H9 (cell line): Measurements from ENCODE around the gene OXA1L. TPM values are rescaled to one million over a fixed set of nuclear protein-coding genes. Genes with fewer than 3 reads are reported as not detected.

Source experiments
- DNase-seq: peaks from one replicate; pipeline ENCODE4 v3.0.0-alpha.2; 2017
- H2AFZ ChIP-seq: one replicate; pipeline ENCODE4 v1.6.1; 2013; ENCODE audit warnings: mild to moderate bottlenecking, low read length, control low read depth, moderate library complexity
- H2AK5ac ChIP-seq: 2 replicates; pipeline ENCODE4 v1.6.1; 2013; ENCODE audit warnings: low read length, control low read depth, mixed read lengths; ENCODE audit not compliant: insufficient read length
- H2BK120ac ChIP-seq: one replicate; pipeline ENCODE4 v1.6.1; 2013; ENCODE audit warnings: low read depth, mild to moderate bottlenecking, low read length, control low read depth, inconsistent platforms; ENCODE audit not compliant: poor library complexity, severe bottlenecking
- H2BK12ac ChIP-seq: 2 replicates; pipeline ENCODE4 v1.6.1; 2013; ENCODE audit warnings: low read length, control low read depth, mixed read lengths, low read depth; ENCODE audit not compliant: insufficient read length
- H2BK15ac ChIP-seq: 2 replicates; pipeline ENCODE4 v1.6.1; 2013; ENCODE audit warnings: low read depth, low read length, control low read depth
- H2BK20ac ChIP-seq: one replicate; pipeline ENCODE4 v1.6.1; 2013; ENCODE audit warnings: low read depth, mild to moderate bottlenecking, low read length, control low read depth, inconsistent platforms; ENCODE audit not compliant: poor library complexity, severe bottlenecking
- H2BK5ac ChIP-seq: 2 replicates; pipeline ENCODE4 v1.6.1; 2013; ENCODE audit warnings: low read length, control low read depth, mixed read lengths; ENCODE audit not compliant: insufficient read length
- H3K14ac ChIP-seq: 2 replicates; pipeline ENCODE4 v1.6.1; 2013; ENCODE audit warnings: low read length, control low read depth; ENCODE audit not compliant: insufficient read depth
- H3K18ac ChIP-seq: 2 replicates; pipeline ENCODE4 v1.6.1; 2013; ENCODE audit warnings: low read depth, mild to moderate bottlenecking, mixed read lengths, low read length, control low read depth; ENCODE audit not compliant: insufficient read length
- H3K23ac ChIP-seq: 2 replicates; pipeline ENCODE4 v1.6.1; 2013; ENCODE audit warnings: low read length, control low read depth, mixed read lengths, low read depth; ENCODE audit not compliant: insufficient read length
- H3K23me2 ChIP-seq: 2 replicates; pipeline ENCODE4 v1.6.1; 2013; ENCODE audit warnings: low read depth, mild to moderate bottlenecking, mixed read lengths, low read length, control low read depth; ENCODE audit not compliant: insufficient read length, poor library complexity, severe bottlenecking
- H3K27ac ChIP-seq: 2 replicates; pipeline ENCODE4 v1.5.1; 2013; ENCODE audit warnings: low read length, control low read depth, mixed read lengths, low read depth; ENCODE audit not compliant: insufficient read length
- H3K27me3 ChIP-seq: 2 replicates; pipeline ENCODE4 v1.6.1; 2013; ENCODE audit warnings: low read length, control low read depth, inconsistent platforms; ENCODE audit not compliant: insufficient read depth
- H3K4ac ChIP-seq: 2 replicates; pipeline ENCODE4 v1.6.1; 2013; ENCODE audit warnings: low read depth, mild to moderate bottlenecking, control low read depth, inconsistent platforms, low read length, moderate library complexity
- H3K4me1 ChIP-seq: 2 replicates; pipeline ENCODE4 v1.6.1; 2013; ENCODE audit warnings: low read length, control low read depth, inconsistent platforms; ENCODE audit not compliant: insufficient read depth
- H3K4me2 ChIP-seq: 2 replicates; pipeline ENCODE4 v1.6.1; 2013; ENCODE audit warnings: low read length, control low read depth, mixed read lengths; ENCODE audit not compliant: insufficient read length, insufficient read depth
- H3K56ac ChIP-seq: 2 replicates; pipeline ENCODE4 v1.6.1; 2013; ENCODE audit warnings: low read depth, mild to moderate bottlenecking, mixed read lengths, low read length, control low read depth; ENCODE audit not compliant: insufficient read length
- H3K79me1 ChIP-seq: 2 replicates; pipeline ENCODE4 v1.6.1; 2013; ENCODE audit warnings: low read depth, mild to moderate bottlenecking, moderate library complexity, low read length, control low read depth, inconsistent platforms; ENCODE audit not compliant: insufficient read depth, poor library complexity, severe bottlenecking
- H3K79me2 ChIP-seq: 2 replicates; pipeline ENCODE4 v1.6.1; 2013; ENCODE audit warnings: low read length, control low read depth, inconsistent platforms; ENCODE audit not compliant: insufficient read depth
- H3K9ac ChIP-seq: 2 replicates; pipeline ENCODE4 v1.6.1; 2013; ENCODE audit warnings: low read length, control low read depth, mixed read lengths; ENCODE audit not compliant: insufficient read length; ENCODE audit errors: extremely low read depth
- H3K9me3 ChIP-seq: one replicate; pipeline ENCODE4 v1.6.1; 2013; ENCODE audit warnings: low read depth, low read length, inconsistent platforms; ENCODE audit not compliant: control insufficient read depth
- H3T11ph ChIP-seq: one replicate; pipeline ENCODE4 v1.6.1; 2013; ENCODE audit warnings: mild to moderate bottlenecking, low read length, control low read depth, inconsistent platforms
- H4K20me1 ChIP-seq: one replicate; pipeline ENCODE4 v1.6.1; 2013; ENCODE audit not compliant: control insufficient read depth, insufficient read length, insufficient read depth
- H4K5ac ChIP-seq: 2 replicates; pipeline ENCODE4 v1.6.1; 2013; ENCODE audit warnings: low read depth, mild to moderate bottlenecking, mixed read lengths, low read length, control low read depth; ENCODE audit not compliant: insufficient read length
- H4K8ac ChIP-seq: replicated peaks from 2 replicates; pipeline ENCODE4 v1.6.1; 2013; ENCODE audit warnings: low read length, control low read depth, mixed read lengths, low read depth; ENCODE audit not compliant: insufficient read length
- H4K91ac ChIP-seq: 2 replicates; pipeline ENCODE4 v1.6.1; 2013; ENCODE audit warnings: low read depth, mild to moderate bottlenecking, moderate library complexity, mixed read lengths, low read length, control low read depth; ENCODE audit not compliant: insufficient read length
- H3K27ac Mint-ChIP-seq, 3 experiments: 2 replicates in 2 of 3; 3 replicates in 1 of 3; pipeline ENCODE4 v1.8.0; 2020 to 2021; ENCODE audit warnings: mixed read lengths in 3 of 3, mild to moderate bottlenecking in 1 of 3, moderate library complexity in 1 of 3
- H3K27me3 Mint-ChIP-seq: 2 replicates; pipeline ENCODE4 v1.8.0; 2021; ENCODE audit warnings: low read depth, mild to moderate bottlenecking, moderate library complexity, mixed read lengths
- H3K36me3 Mint-ChIP-seq, 3 experiments: 2 replicates in 2 of 3; 3 replicates in 1 of 3; pipeline ENCODE4 v1.8.0; 2020 to 2021; ENCODE audit warnings: low read depth in 3 of 3, mixed read lengths in 3 of 3; ENCODE audit not compliant: insufficient read depth in 1 of 3
- H3K4me1 Mint-ChIP-seq, 2 experiments: 2 replicates each; pipeline ENCODE4 v1.8.0; 2020; ENCODE audit warnings: mixed read lengths in 2 of 2
- H3K4me3 Mint-ChIP-seq, 2 experiments: 2 replicates in 1 of 2; 3 replicates in 1 of 2; pipeline ENCODE4 v1.8.0; 2020 to 2021; ENCODE audit warnings: mild to moderate bottlenecking in 2 of 2, mixed read lengths in 2 of 2, moderate library complexity in 1 of 2
- H3K9me3 Mint-ChIP-seq, 2 experiments: 2 replicates in 1 of 2; 3 replicates in 1 of 2; pipeline ENCODE4 v1.8.0; 2020; ENCODE audit warnings: mild to moderate bottlenecking in 2 of 2, mixed read lengths in 2 of 2, moderate library complexity in 1 of 2
- WGBS: extraction: QIAGEN DNeasy Blood & Tissue Kit; methylation state at CpG from one replicate; pipeline ENCODE4 v1.1.7; 2013; ENCODE audit warnings: missing lambda C conversion rate, low lambda C conversion rate, mixed read lengths; ENCODE audit not compliant: insufficient read length; ENCODE audit errors: extremely low coverage; 5-methylcytosine and 5-hydroxymethylcytosine counted together
- total RNA-seq: library from RNA; stranded (reverse); gene quantifications from 2 replicates; pipeline ENCODE4 v1.2.1, GENCODE V29; 2021
- TF ChIP-seq, protein P1 (sequence below): fragments of 200-600 bp; sonication (generic); conservative IDR thresholded peaks from 3 replicates; pipeline ENCODE4 v1.8.0; 2021; ENCODE audit warnings: antibody characterized with exemption, mild to moderate bottlenecking

The OXA1L gene
- total RNA-seq, 1 experiment from 2014 or later: 128 TPM

DNA sequence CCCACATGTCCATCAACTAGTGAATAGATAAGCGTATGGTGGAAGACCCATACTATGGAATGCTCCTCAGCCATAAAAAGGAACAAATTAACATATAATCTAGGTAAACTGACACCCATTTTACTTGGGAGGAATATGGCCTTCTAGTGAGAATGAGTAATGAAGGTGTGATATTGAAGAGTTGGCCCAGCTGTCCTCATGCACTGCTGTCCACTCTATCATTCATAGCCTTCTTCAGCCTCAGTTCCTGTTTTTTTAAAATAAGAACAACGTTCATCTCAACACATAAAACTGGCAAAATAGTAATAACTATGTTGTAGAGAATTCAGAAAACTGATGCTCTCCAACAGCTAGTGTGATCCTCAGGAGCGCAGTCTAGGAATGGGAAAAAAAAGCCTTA, 26.5 kb upstream of the OXA1L start:
- H3K27ac ChIP-seq: no peak overlapping the region
- Mint-ChIP-seq H3K27ac (no peak overlapping the region), H3K4me3 (no peak overlapping the region), H3K9me3 (peaks cover 3 to 7% of the 10 kb centered on the region in 2 experiments), H3K36me3 (no peaks in the 10 kb centered on the region; a peak in 1 of 7 replicates), H3K27me3 (peaks cover 5% of the 10 kb centered on the region), H3K4me1 (no peaks in the 10 kb centered on the region)
- TF ChIP-seq, protein P1, sequence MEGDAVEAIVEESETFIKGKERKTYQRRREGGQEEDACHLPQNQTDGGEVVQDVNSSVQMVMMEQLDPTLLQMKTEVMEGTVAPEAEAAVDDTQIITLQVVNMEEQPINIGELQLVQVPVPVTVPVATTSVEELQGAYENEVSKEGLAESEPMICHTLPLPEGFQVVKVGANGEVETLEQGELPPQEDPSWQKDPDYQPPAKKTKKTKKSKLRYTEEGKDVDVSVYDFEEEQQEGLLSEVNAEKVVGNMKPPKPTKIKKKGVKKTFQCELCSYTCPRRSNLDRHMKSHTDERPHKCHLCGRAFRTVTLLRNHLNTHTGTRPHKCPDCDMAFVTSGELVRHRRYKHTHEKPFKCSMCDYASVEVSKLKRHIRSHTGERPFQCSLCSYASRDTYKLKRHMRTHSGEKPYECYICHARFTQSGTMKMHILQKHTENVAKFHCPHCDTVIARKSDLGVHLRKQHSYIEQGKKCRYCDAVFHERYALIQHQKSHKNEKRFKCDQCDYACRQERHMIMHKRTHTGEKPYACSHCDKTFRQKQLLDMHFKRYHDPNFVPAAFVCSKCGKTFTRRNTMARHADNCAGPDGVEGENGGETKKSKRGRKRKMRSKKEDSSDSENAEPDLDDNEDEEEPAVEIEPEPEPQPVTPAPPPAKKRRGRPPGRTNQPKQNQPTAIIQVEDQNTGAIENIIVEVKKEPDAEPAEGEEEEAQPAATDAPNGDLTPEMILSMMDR: no peak
- H3K4ac ChIP-seq: no peak overlapping the region
- H3K23ac ChIP-seq: no peak overlapping the region
- no peak overlapping the region for H4K5ac ChIP-seq
- no peak overlapping the region for H2BK20ac ChIP-seq
- no peaks in the 10 kb centered on the region for H3K27me3 ChIP-seq
- no peaks in the 10 kb centered on the region for H3K9me3 ChIP-seq
- H2BK12ac ChIP-seq: no peak overlapping the region
- H2BK5ac ChIP-seq: no peak overlapping the region
- H4K8ac ChIP-seq: no peak overlapping the region
- no peaks in the 10 kb centered on the region for H4K20me1 ChIP-seq
- no peak overlapping the region for H2BK120ac ChIP-seq
- no peak overlapping the region for H4K91ac ChIP-seq
- WGBS: no CpG with 5 or more reads among the region's 3 CpGs
- H3K18ac ChIP-seq: no peak overlapping the region
- no peaks in the 10 kb centered on the region for H3K79me1 ChIP-seq
- no peak overlapping the region for H3T11ph ChIP-seq
- H3K79me2 ChIP-seq: no peaks in the 10 kb centered on the region
- no peak overlapping the region for H3K56ac ChIP-seq
- H3K4me1 ChIP-seq: no peaks in the 10 kb centered on the region
- H2AFZ ChIP-seq: no peak overlapping the region
- H2AK5ac ChIP-seq: no peak overlapping the region
- no peak overlapping the region for H3K14ac ChIP-seq
- H3K9ac ChIP-seq: no peak overlapping the region
- no peak overlapping the region for H3K4me2 ChIP-seq
- no peak for DNase-seq
- no peaks in the 10 kb centered on the region for H3K23me2 ChIP-seq
- H2BK15ac ChIP-seq: no peak overlapping the region
